ENCODE results near the gene AFP.

GRCh38 chr4:73460913-73461522 is 25.0 kb downstream of the AFP start:
- TF ChIP-seq ZNF274 (IDR thresholded peaks at IDR 0.05; ENCODE audit: insufficient read depth, insufficient read length) (no peak), SMAD1 (IDR thresholded peaks at IDR 0.05; ENCODE audit: low read depth, partially characterized antibody) (no peak), FOXM1 (IDR thresholded peaks at IDR 0.05; ENCODE audit: low read depth, low read length) (no peak), TBL1XR1 (IDR thresholded peaks at IDR 0.05; ENCODE audit: low read depth, low read length) (no peak), MAX (IDR thresholded peaks at IDR 0.05; ENCODE audit: low read depth, low read length) (no peak), RAD21 (IDR thresholded peaks at IDR 0.05; ENCODE audit: insufficient read depth, low read depth, low read length) (no peak), MXI1 (IDR thresholded peaks at IDR 0.05; ENCODE audit: low read depth, low read length) (no peak), YBX1 (IDR thresholded peaks at IDR 0.05) (no peak), EZH2 (IDR thresholded peaks at IDR 0.05; ENCODE audit: borderline replicate concordance, control insufficient read depth, low read depth, low read length) (no peak), BACH1 (IDR thresholded peaks at IDR 0.05; ENCODE audit: borderline replicate concordance) (no peak), ETV6 (conservative IDR thresholded peaks at IDR 0.05 in 1 of 2, IDR thresholded peaks at IDR 0.05 in 1 of 2; ENCODE audit: borderline replicate concordance in 1 of 2, low read depth in 1 of 2) (no peak), DPF2 (IDR thresholded peaks at IDR 0.05) (no peak), ZBTB11 (CRISPR knock-in tag; IDR thresholded peaks at IDR 0.05) (no peak), RAD51 (IDR thresholded peaks at IDR 0.05) (no peak)
